ENCODE measurements around the gene C1QTNF7. TPM values are rescaled to one million over a fixed set of nuclear protein-coding genes. Genes with fewer than 3 reads are reported as not detected.

The C1QTNF7 gene
- total RNA-seq, 1 experiment from 2014 or later: not detected

DNA sequence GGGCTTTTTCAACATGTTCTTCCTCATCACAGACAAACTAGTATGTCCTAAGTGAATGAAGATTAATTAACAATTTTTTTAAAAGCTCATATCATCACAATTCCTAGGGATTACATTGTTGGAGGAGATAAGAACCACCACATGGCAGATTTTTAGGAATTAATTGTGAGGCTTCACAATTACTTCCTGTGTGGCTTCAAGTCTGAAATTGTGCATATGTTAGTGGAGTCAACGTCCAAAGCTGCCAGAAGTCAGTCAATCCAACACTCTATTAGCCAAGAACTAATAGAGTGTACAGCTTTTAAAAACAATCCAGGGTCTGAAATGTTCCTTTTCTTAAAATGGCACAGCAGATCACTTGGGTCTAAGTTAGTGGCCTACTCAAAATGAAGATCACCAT is 49.3 kb upstream of the C1QTNF7 start:
- no peak overlapping the region for H3K4me3 ChIP-seq (ENCODE audit: low read depth in 2 of 2, low read length in 2 of 2)
- POLR2A ChIA-PET: no interaction called here
- no peak for ATAC-seq

DNA sequence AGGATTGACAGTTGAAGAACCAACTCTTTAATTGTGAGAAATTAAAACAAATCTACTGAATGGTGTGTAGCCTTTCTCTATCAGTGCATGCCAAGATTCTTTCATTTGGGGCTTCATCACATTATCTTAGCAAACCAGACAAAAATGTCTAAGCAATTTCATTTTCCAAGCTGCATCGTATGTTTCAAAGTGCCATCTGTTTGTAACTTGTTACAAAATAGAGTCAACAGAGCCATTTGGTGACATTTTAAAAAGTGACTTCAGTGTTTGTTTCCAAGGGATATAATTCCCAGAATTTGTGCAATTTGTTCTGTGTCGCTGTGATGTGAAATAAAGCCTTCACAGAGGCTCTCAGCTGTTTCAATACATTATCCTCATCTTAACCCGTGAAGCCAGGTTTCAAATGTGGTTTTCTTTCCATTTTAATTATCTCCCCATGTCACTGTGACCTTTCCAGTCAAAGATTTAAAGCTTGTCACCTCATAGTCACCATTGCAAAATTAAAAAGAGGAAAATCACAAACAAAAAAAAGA is 46.0 kb upstream of the C1QTNF7 start:
- TF ChIP-seq TCF7L2 (IDR thresholded peaks at IDR 0.05; ENCODE audit: low read depth, low read length) (no peak), SIN3A (IDR thresholded peaks at IDR 0.05; ENCODE audit: borderline replicate concordance, insufficient read depth, low read depth, low read length) (no peak), POLR2AphosphoS5 (IDR thresholded peaks at IDR 0.05; ENCODE audit: low read depth, low read length) (no peak)
- TF ChIP-seq, protein P1, sequence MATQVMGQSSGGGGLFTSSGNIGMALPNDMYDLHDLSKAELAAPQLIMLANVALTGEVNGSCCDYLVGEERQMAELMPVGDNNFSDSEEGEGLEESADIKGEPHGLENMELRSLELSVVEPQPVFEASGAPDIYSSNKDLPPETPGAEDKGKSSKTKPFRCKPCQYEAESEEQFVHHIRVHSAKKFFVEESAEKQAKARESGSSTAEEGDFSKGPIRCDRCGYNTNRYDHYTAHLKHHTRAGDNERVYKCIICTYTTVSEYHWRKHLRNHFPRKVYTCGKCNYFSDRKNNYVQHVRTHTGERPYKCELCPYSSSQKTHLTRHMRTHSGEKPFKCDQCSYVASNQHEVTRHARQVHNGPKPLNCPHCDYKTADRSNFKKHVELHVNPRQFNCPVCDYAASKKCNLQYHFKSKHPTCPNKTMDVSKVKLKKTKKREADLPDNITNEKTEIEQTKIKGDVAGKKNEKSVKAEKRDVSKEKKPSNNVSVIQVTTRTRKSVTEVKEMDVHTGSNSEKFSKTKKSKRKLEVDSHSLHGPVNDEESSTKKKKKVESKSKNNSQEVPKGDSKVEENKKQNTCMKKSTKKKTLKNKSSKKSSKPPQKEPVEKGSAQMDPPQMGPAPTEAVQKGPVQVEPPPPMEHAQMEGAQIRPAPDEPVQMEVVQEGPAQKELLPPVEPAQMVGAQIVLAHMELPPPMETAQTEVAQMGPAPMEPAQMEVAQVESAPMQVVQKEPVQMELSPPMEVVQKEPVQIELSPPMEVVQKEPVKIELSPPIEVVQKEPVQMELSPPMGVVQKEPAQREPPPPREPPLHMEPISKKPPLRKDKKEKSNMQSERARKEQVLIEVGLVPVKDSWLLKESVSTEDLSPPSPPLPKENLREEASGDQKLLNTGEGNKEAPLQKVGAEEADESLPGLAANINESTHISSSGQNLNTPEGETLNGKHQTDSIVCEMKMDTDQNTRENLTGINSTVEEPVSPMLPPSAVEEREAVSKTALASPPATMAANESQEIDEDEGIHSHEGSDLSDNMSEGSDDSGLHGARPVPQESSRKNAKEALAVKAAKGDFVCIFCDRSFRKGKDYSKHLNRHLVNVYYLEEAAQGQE (IDR thresholded peaks at IDR 0.05; ENCODE audit: insufficient read depth in 1 of 2, low read depth in 2 of 2, low read length in 1 of 2): no peak
- TF ChIP-seq, protein P2, sequence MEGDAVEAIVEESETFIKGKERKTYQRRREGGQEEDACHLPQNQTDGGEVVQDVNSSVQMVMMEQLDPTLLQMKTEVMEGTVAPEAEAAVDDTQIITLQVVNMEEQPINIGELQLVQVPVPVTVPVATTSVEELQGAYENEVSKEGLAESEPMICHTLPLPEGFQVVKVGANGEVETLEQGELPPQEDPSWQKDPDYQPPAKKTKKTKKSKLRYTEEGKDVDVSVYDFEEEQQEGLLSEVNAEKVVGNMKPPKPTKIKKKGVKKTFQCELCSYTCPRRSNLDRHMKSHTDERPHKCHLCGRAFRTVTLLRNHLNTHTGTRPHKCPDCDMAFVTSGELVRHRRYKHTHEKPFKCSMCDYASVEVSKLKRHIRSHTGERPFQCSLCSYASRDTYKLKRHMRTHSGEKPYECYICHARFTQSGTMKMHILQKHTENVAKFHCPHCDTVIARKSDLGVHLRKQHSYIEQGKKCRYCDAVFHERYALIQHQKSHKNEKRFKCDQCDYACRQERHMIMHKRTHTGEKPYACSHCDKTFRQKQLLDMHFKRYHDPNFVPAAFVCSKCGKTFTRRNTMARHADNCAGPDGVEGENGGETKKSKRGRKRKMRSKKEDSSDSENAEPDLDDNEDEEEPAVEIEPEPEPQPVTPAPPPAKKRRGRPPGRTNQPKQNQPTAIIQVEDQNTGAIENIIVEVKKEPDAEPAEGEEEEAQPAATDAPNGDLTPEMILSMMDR (IDR thresholded peaks at IDR 0.05): no peak
- Histone ChIP-seq H3K27me3 (ENCODE audit: control insufficient read depth, insufficient read depth, low read length) (no peaks in the 10 kb centered on the region), H3K4me1 (ENCODE audit: control insufficient read depth, insufficient read depth, low read length) (no peaks in the 10 kb centered on the region), H3K27ac (ENCODE audit: low read length) (no peak overlapping the region), H3K36me3 (ENCODE audit: control insufficient read depth, insufficient read depth, low read length) (no peaks in the 10 kb centered on the region), H3K4me3 (ENCODE audit: low read depth in 2 of 2, low read length in 2 of 2) (no peak overlapping the region), H3K9me3 (ENCODE audit: control insufficient read depth, insufficient read depth, low read depth, low read length) (no peaks in the 10 kb centered on the region)
- in situ Hi-C loops (cut with HindIII; ENCODE audit: low pct_unique_long_range_greater_than_20kb, low sequenced_read_pairs) (no loop called here), intact Hi-C loops (cut with micrococcal nuclease; ENCODE audit: unreplicated experiment) (no loop called here)
- DNase-seq (ENCODE audit: low read depth, low spot score): no peak
- ATAC-seq: no peak
- ChIA-PET CTCF (no interaction called here), POLR2A (no interaction called here)
- no TSS peak for BruUV-seq (replicated peaks)

More for the DNA sequence above, 49.3 kb upstream of the C1QTNF7 start:
- DNase-seq (ENCODE audit: low read depth, low spot score): no peak
- in situ Hi-C loops (cut with HindIII; ENCODE audit: low pct_unique_long_range_greater_than_20kb, low sequenced_read_pairs) (no loop called here), intact Hi-C loops (cut with micrococcal nuclease; ENCODE audit: unreplicated experiment) (loop anchor here (10.0 kb wide), 1 partner anchor 54 kb away; no protein-coding TSS in a partner anchor)
- TF ChIP-seq, protein P2 (IDR thresholded peaks at IDR 0.05): no peak
- TF ChIP-seq TCF7L2 (IDR thresholded peaks at IDR 0.05; ENCODE audit: low read depth, low read length) (no peak), POLR2AphosphoS5 (IDR thresholded peaks at IDR 0.05; ENCODE audit: low read depth, low read length) (no peak)
- Histone ChIP-seq H3K27me3 (ENCODE audit: control insufficient read depth, insufficient read depth, low read length) (no peaks in the 10 kb centered on the region), H3K36me3 (ENCODE audit: control insufficient read depth, insufficient read depth, low read length) (no peaks in the 10 kb centered on the region), H3K9me3 (ENCODE audit: control insufficient read depth, insufficient read depth, low read depth, low read length) (no peaks in the 10 kb centered on the region), H3K4me1 (ENCODE audit: control insufficient read depth, insufficient read depth, low read length) (no peaks in the 10 kb centered on the region), H3K27ac (ENCODE audit: low read length) (no peak overlapping the region)
- CTCF ChIA-PET: no interaction called here
- no TSS peak for BruUV-seq (replicated peaks)
